ENCODE data around the gene PARP1.
"Not testable (repeated sequence)": the region's sequence is repeated elsewhere in the genome, so short reads cannot be mapped to it uniquely, and the experiment has no call there.

PARP1 gene

GRCh38 chr1:226428791-226429461, 21.0 kb upstream of the PARP1 start:
- DNase-seq (ENCODE audit: low read depth), result no peak

- no peak for DNase-seq (ENCODE audit: low read depth)
Measured at GRCh38 chr1:226428348-226428747, 20.5 kb upstream of the PARP1 start.

GRCh38 chr1:226427131-226427530, 19.2 kb upstream of the PARP1 start:
- DNase-seq (ENCODE audit: low read depth), result no peak

GRCh38 chr1:226426395-226426794, 18.5 kb upstream of the PARP1 start:
- not testable (repeated sequence) for DNase-seq (ENCODE audit: low read depth)

GRCh38 chr1:226425431-226426031, 17.6 kb upstream of the PARP1 start:
- DNase-seq (ENCODE audit: low read depth), result no peak

GRCh38 chr1:226425004-226425378, 17.1 kb upstream of the PARP1 start:
- no peak for DNase-seq (ENCODE audit: low read depth)

GRCh38 chr1:226424221-226425003, 16.5 kb upstream of the PARP1 start:
- DNase-seq (ENCODE audit: low read depth), result no peak

GRCh38 chr1:226422478-226422877, 14.6 kb upstream of the PARP1 start:
- DNase-seq (ENCODE audit: low read depth), result no peak

GRCh38 chr1:226420897-226421296, 13.0 kb upstream of the PARP1 start:
- DNase-seq (ENCODE audit: low read depth), result no peak

- no peak for DNase-seq (ENCODE audit: low read depth)
Measured at GRCh38 chr1:226420328-226420727, 12.4 kb upstream of the PARP1 start.

GRCh38 chr1:226419284-226420029, 11.6 kb upstream of the PARP1 start:
- no peak for DNase-seq (ENCODE audit: low read depth)

GRCh38 chr1:226417830-226418546, 10.1 kb upstream of the PARP1 start:
- no peak for DNase-seq (ENCODE audit: low read depth)

- DNase-seq (ENCODE audit: low read depth), result no peak
Measured at GRCh38 chr1:226417350-226417749, 9.5 kb upstream of the PARP1 start.

GRCh38 chr1:226414098-226414698, 6.3 kb upstream of the PARP1 start:
- DNase-seq (ENCODE audit: low read depth), result no peak

- no peak for DNase-seq (ENCODE audit: low read depth)
Measured at GRCh38 chr1:226411619-226412018, 3.7 kb upstream of the PARP1 start.

- no peak for DNase-seq (ENCODE audit: low read depth)
Measured at GRCh38 chr1:226410958-226411357, 3.1 kb upstream of the PARP1 start.

- no peak for DNase-seq (ENCODE audit: low read depth)
Measured at GRCh38 chr1:226409392-226409791, 1.5 kb upstream of the PARP1 start.

GRCh38 chr1:226408285-226409184, 642 bp upstream of the PARP1 start:
- DNase-seq (ENCODE audit: low read depth), result no peak

- DNase-seq (ENCODE audit: low read depth), result no peak
Measured at GRCh38 chr1:226407199-226407496, 745 bp downstream of the PARP1 start.

- no peak for DNase-seq (ENCODE audit: low read depth)
Measured at GRCh38 chr1:226406401-226406881, 1.5 kb downstream of the PARP1 start.
